ENCODE results near the gene LMBR1L. TPM values are rescaled to one million over a fixed set of nuclear protein-coding genes. Genes with fewer than 3 reads are reported as not detected.
A peak's percentile ranks its signal among the peaks of the same experiment; 100 is the strongest.

Gene LMBR1L
- total and polyA plus RNA-seq, 2 of the 13 experiments (the other 11 are each of a cell fraction or from before 2014, with no cell fraction given): 12.2 to 65.9 TPM

GRCh38 chr12:49069507-49070346 is 40.9 kb downstream of the LMBR1L start, which contains the start of gene RHEBL1 (continued):
- TF ChIP-seq ZUFSP (CRISPR knock-in tag; IDR thresholded peaks at IDR 0.05; ENCODE audit: borderline replicate concordance) (no peak), ZNF766 (CRISPR knock-in tag; IDR thresholded peaks at IDR 0.05; ENCODE audit: borderline replicate concordance) (0 out of 2 replicates have a peak, but pooled peaks have one; percentile 63), ZMAT5 (CRISPR knock-in tag; IDR thresholded peaks at IDR 0.05; ENCODE audit: borderline replicate concordance, low read depth) (no peak), ZNF574 (CRISPR knock-in tag; IDR thresholded peaks at IDR 0.05) (peak; percentile 37; the same call in 1 of the 2 replicates), XBP1 (CRISPR knock-in tag; IDR thresholded peaks at IDR 0.05) (no peak), ZNF639 (CRISPR knock-in tag; conservative IDR thresholded peaks at IDR 0.05) (no peak), ZNF83 (CRISPR knock-in tag; IDR thresholded peaks at IDR 0.05; ENCODE audit: borderline replicate concordance) (no peak), ZFP36L2 (CRISPR knock-in tag; IDR thresholded peaks at IDR 0.05) (no peak), ZNF660 (CRISPR knock-in tag; IDR thresholded peaks at IDR 0.05; ENCODE audit: borderline replicate concordance, low read depth) (no peak), POGK (CRISPR knock-in tag; conservative IDR thresholded peaks at IDR 0.05) (peak; percentile 65; the same call in 1 of the 2 replicates), ZNF629 (CRISPR knock-in tag; conservative IDR thresholded peaks at IDR 0.05) (no peak), NR2F6 (IDR thresholded peaks at IDR 0.05) (no peak), NR2F6 (CRISPR knock-in tag; IDR thresholded peaks at IDR 0.05) (no peak), ZNF619 (CRISPR knock-in tag; IDR thresholded peaks at IDR 0.05) (0 out of 2 replicates have a peak, but pooled peaks have one; percentile 44), ZNF496 (CRISPR knock-in tag; IDR thresholded peaks at IDR 0.05; ENCODE audit: insufficient replicate concordance) (no peak), ZNF552 (CRISPR knock-in tag; IDR thresholded peaks at IDR 0.05; ENCODE audit: borderline replicate concordance) (no peak), HMG20B (CRISPR knock-in tag; conservative IDR thresholded peaks at IDR 0.05) (no peak), SMAD9 (CRISPR knock-in tag; IDR thresholded peaks at IDR 0.05) (no peak), SP140L (CRISPR knock-in tag; IDR thresholded peaks at IDR 0.05; ENCODE audit: borderline replicate concordance) (no peak), ZNF333 (CRISPR knock-in tag; IDR thresholded peaks at IDR 0.05; ENCODE audit: borderline replicate concordance) (no peak)
